Omental fat pad (tissue), 4 donors: Measurements from ENCODE around the gene MSH6. TPM values are rescaled to one million over a fixed set of nuclear protein-coding genes. Genes with fewer than 3 reads are reported as not detected.

ENCODE experiments used
- small RNA-seq: library from RNA; depleted of rRNA; stranded (forward); fragments of <200 nt; gene quantifications from one replicate; pipeline ENCODE3, GENCODE V24; 2016
- total RNA-seq, 4 donors: library from RNA; depleted of rRNA; stranded (reverse); fragments of >200 nt; gene quantifications; one replicate each; pipeline ENCODE4 v1.1.0, GENCODE V29; 2016

Gene MSH6
- total RNA-seq, 4 donors from 2014 or later = 26.9 to 36.4 (median 29.4) TPM

Small RNA genes lying within 50 kb of the gene (small RNA-seq; reads per million reads assigned to genes)
- not detected for gene RF00026
- gene RPL36AP15 = not detected

Other genes starting within 250 kb of the MSH6 start
- under 1 TPM in 1 of 4 donors, not detected in 3; 0.12 TPM for gene KCNK12, start 212.2 kb upstream of the MSH6 start, total RNA-seq
- 10 to 100 TPM; 43.8 to 68.6 (median 56.0) TPM for gene FBXO11, start 123.4 kb downstream of the MSH6 start, total RNA-seq